Measurements from ENCODE around the gene SLC35F5. TPM values are rescaled to one million over a fixed set of nuclear protein-coding genes. Genes with fewer than 3 reads are reported as not detected.
A peak's percentile ranks its signal among the peaks of the same experiment; 100 is the strongest.

SLC35F5 gene
- total RNA-seq, 1 donor from 2014 or later = 58.3 TPM

DNA sequence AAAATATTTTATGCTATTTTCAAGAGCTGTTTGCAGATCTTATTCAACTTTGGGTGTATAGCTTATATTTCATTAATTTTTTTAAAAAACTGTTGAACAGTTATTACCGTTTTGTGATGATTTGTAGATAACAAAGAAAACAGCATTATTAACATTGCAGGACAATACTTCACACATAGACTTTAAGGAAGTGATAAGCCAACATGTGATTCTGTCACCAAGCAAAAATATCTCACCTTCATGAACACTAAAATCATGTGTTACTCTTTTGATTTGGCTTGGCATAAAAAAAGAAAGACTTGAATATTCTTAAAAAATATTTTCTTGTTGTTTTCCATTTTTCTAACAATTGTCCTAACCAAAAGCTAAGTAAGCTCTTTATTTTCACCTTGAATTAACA, 33.0 kb downstream of the SLC35F5 start:
- peaks cover 6% of the 10 kb centered on the region for H3K4me1 Mint-ChIP-seq (ENCODE audit: unreplicated experiment)
- H3K27me3 Mint-ChIP-seq = no peaks in the 10 kb centered on the region
- peaks cover 21% of the 10 kb centered on the region for H3K36me3 Mint-ChIP-seq
- H3K4me3 Mint-ChIP-seq = no peak overlapping the region
- TF ChIP-seq, protein P1, sequence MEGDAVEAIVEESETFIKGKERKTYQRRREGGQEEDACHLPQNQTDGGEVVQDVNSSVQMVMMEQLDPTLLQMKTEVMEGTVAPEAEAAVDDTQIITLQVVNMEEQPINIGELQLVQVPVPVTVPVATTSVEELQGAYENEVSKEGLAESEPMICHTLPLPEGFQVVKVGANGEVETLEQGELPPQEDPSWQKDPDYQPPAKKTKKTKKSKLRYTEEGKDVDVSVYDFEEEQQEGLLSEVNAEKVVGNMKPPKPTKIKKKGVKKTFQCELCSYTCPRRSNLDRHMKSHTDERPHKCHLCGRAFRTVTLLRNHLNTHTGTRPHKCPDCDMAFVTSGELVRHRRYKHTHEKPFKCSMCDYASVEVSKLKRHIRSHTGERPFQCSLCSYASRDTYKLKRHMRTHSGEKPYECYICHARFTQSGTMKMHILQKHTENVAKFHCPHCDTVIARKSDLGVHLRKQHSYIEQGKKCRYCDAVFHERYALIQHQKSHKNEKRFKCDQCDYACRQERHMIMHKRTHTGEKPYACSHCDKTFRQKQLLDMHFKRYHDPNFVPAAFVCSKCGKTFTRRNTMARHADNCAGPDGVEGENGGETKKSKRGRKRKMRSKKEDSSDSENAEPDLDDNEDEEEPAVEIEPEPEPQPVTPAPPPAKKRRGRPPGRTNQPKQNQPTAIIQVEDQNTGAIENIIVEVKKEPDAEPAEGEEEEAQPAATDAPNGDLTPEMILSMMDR (conservative IDR thresholded peaks at IDR 0.05) = no peak
- H3K27ac Mint-ChIP-seq = no peak overlapping the region
- no peaks in the 10 kb centered on the region for H3K9me3 Mint-ChIP-seq
- no peak for DNase-seq (ENCODE audit: extremely low spot score, unreplicated experiment)

DNA sequence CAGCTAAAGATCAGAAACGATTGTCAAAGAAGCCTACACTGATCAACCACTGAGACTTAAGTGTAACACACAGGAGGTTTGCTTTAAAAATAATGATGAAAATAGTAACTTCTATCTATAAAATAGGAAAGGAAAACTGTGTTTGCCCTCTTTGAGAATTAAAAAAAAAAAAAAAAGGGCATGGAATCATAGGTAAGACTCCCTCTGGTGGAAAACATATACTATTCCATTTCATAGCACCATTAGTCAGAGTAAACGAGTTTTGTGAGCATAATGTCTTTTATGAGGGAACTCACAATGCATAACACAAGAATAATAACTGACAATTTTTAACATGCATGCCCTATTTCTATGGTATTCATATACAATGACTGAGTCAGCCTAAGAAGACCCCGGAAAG, 36.3 kb downstream of the SLC35F5 start:
- Mint-ChIP-seq H3K4me3 (no peak overlapping the region), H3K36me3 (peaks cover 20% of the 10 kb centered on the region), H3K4me1 (ENCODE audit: unreplicated experiment) (peaks cover 6% of the 10 kb centered on the region), H3K27ac (no peak overlapping the region), H3K9me3 (no peaks in the 10 kb centered on the region), H3K27me3 (no peaks in the 10 kb centered on the region)
- TF ChIP-seq, protein P1 (conservative IDR thresholded peaks at IDR 0.05) = peak; percentile 68
- DNase-seq (ENCODE audit: extremely low spot score, unreplicated experiment) = no peak

DNA sequence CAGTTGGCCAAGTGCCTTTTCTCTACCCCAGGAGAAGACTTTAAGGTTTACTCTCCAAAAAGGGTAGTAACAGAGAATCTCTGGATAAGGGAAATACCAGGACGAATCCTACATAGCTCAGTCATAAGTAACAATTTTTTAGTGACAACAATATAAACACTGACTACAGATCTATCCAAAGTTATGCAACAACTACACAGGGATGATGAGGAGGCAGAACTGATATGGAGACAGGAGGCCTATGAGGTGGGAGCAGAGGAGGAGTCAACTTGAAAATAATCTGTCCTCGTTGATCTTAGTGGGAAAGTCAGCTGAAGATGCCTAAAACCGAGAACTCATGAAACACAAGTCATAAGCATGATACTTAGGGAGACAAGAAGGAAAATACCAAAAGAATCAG, 40.2 kb downstream of the SLC35F5 start:
- H3K27ac Mint-ChIP-seq = no peak overlapping the region
- H3K9me3 Mint-ChIP-seq = no peaks in the 10 kb centered on the region
- H3K4me1 Mint-ChIP-seq (ENCODE audit: unreplicated experiment) = no peaks in the 10 kb centered on the region
- TF ChIP-seq, protein P1 (conservative IDR thresholded peaks at IDR 0.05) = no peak
- H3K27me3 Mint-ChIP-seq = no peaks in the 10 kb centered on the region
- peaks cover 17% of the 10 kb centered on the region for H3K36me3 Mint-ChIP-seq
- H3K4me3 Mint-ChIP-seq = no peak overlapping the region
- DNase-seq (ENCODE audit: extremely low spot score, unreplicated experiment) = no peak

DNA sequence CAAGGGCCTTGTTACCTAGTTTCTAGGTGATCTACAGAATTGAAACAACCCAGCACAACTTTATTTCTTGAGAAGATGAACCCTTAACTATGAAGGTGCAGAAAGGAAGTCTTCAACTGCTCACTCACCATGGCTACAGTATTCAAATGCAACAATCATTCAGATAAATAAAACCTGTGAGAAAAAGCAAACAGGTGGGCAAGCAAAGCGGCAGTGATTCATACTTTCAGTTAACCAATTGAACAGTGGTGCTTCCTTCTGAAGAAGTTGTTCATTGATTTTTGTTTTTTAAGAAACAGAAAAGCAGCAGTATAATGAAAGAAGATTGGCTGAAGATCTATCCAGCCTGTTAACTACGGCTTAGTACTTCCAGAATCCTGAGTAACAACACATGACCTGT, 43.5 kb downstream of the SLC35F5 start:
- Mint-ChIP-seq H3K4me1 (ENCODE audit: unreplicated experiment) (no peaks in the 10 kb centered on the region), H3K27me3 (no peaks in the 10 kb centered on the region), H3K27ac (no peak overlapping the region), H3K4me3 (no peak overlapping the region), H3K9me3 (no peaks in the 10 kb centered on the region), H3K36me3 (peaks cover 10% of the 10 kb centered on the region)
- no peak for DNase-seq (ENCODE audit: extremely low spot score, unreplicated experiment)
- TF ChIP-seq, protein P1 (conservative IDR thresholded peaks at IDR 0.05) = no peak

- H3K9me3 Mint-ChIP-seq = no peaks in the 10 kb centered on the region
- TF ChIP-seq, protein P1 (conservative IDR thresholded peaks at IDR 0.05) = no peak
These were observed 44.6 kb downstream of the SLC35F5 start for GRCh38 chr2:113711851-113712250.

GRCh38 chr2:113709022-113709421, 47.4 kb downstream of the SLC35F5 start:
- Mint-ChIP-seq H3K4me3 (no peak overlapping the region), H3K4me1 (ENCODE audit: unreplicated experiment) (no peaks in the 10 kb centered on the region), H3K36me3 (peaks cover 8% of the 10 kb centered on the region), H3K27ac (no peak overlapping the region), H3K9me3 (no peaks in the 10 kb centered on the region), H3K27me3 (no peaks in the 10 kb centered on the region)
- TF ChIP-seq, protein P1 (conservative IDR thresholded peaks at IDR 0.05) = no peak
- no peak for DNase-seq (ENCODE audit: extremely low spot score, unreplicated experiment)

More at GRCh38 chr2:113711851-113712250, 44.6 kb downstream of the SLC35F5 start:
- no peak overlapping the region for H3K27ac Mint-ChIP-seq
- H3K27me3 Mint-ChIP-seq = no peaks in the 10 kb centered on the region
- H3K4me3 Mint-ChIP-seq = no peak overlapping the region
- no peaks in the 10 kb centered on the region for H3K4me1 Mint-ChIP-seq (ENCODE audit: unreplicated experiment)
- no peak for DNase-seq (ENCODE audit: extremely low spot score, unreplicated experiment)
- peaks cover 10% of the 10 kb centered on the region for H3K36me3 Mint-ChIP-seq
